ENCODE results near the gene ZNF774.
A peak's percentile ranks its signal among the peaks of the same experiment; 100 is the strongest.

The ZNF774 gene

GRCh38 chr15:90396321-90396720, 44.2 kb downstream of the ZNF774 start:
- Histone ChIP-seq H3K27me3 (ENCODE audit: insufficient read depth, low read length) (no peaks in the 10 kb centered on the region), H4K20me1 (ENCODE audit: insufficient read depth, low read length) (no peaks in the 10 kb centered on the region), H3K4me3 (ENCODE audit: low read depth, low read length, poor library complexity, severe bottlenecking) (no peak overlapping the region), H3K79me2 (ENCODE audit: insufficient read depth, low read length) (peaks cover 77% of the 10 kb centered on the region), H3F3A (ENCODE audit: insufficient read depth, low read length) (no peaks in the 10 kb centered on the region), H3K9me3 (ENCODE audit: low read length) (no peaks in the 10 kb centered on the region), H3K9me2 (ENCODE audit: low read depth, low read length) (no peaks in the 10 kb centered on the region), H3K9ac (ENCODE audit: low read length) (no peak overlapping the region), H2AFZ (ENCODE audit: low read length) (no peak overlapping the region), H3K4me1 (ENCODE audit: insufficient read depth, low read length, severe bottlenecking) (peaks cover 71% of the 10 kb centered on the region), H3K4me2 (ENCODE audit: low read length) (no peak overlapping the region), H3K36me3 (ENCODE audit: insufficient read depth, low read length) (peaks cover 12% of the 10 kb centered on the region; the same call in 1 of the 2 replicates), H3K27ac (ENCODE audit: low read depth, low read length, poor library complexity, severe bottlenecking) (no peak overlapping the region)
- TF ChIP-seq CTCF (IDR thresholded peaks at IDR 0.05; ENCODE audit: low read length) (no peak), EZH2 (IDR thresholded peaks at IDR 0.05; ENCODE audit: borderline replicate concordance, low read length) (no peak)

DNA sequence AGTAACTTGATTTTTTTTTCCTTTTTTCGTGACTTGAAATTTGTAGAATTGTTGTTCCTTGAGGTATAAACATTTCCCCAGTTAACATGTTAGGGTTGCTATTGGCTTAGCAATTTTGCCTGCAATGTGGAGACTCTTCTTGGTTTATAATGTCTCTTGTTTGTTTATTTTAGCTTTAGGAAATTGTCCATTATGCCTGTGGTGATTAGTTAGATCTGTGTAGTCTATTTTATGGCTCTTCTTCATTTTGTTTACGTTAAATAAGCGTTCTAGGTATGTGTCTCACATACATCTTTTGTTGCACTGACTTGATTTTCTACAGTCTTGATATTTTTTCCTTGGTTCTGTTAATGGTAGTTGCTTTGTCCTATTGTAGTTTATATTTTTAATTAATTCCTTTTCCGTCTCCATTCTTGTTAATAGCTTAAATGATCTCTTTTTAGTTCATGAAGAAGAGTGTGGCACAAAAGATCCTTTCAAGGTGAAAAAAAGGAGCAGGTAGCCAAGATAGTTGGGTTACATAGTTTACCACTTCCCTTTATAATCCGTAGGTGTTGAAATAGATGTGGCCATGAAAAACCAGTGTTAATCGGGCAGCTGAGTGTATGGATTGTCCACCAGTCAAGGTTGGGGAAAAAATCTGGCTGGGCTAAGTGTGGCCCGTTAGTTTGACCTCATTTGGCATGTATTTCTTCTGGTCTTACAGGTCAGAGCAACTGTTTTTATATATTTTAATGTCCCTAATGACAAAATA, 48.1 kb downstream of the ZNF774 start:
- H3K27ac ChIP-seq (ENCODE audit: low read depth, low read length, poor library complexity, severe bottlenecking): peak overlapping the region; percentile 75
- H3K4me2 ChIP-seq (ENCODE audit: low read length): peak overlapping the region; percentile 68
- H4K20me1 ChIP-seq (ENCODE audit: insufficient read depth, low read length): no peaks in the 10 kb centered on the region
- no peaks in the 10 kb centered on the region for H3F3A ChIP-seq (ENCODE audit: insufficient read depth, low read length)
- peaks cover 53% of the 10 kb centered on the region for H3K4me1 ChIP-seq (ENCODE audit: insufficient read depth, low read length, severe bottlenecking)
- no peaks in the 10 kb centered on the region for H3K9me2 ChIP-seq (ENCODE audit: low read depth, low read length)
- no peak overlapping the region for H2AFZ ChIP-seq (ENCODE audit: low read length)
- H3K9me3 ChIP-seq (ENCODE audit: low read length): no peaks in the 10 kb centered on the region
- peaks cover 7% of the 10 kb centered on the region; the same call in 1 of the 2 replicates for H3K36me3 ChIP-seq (ENCODE audit: insufficient read depth, low read length)
- TF ChIP-seq CTCF (IDR thresholded peaks at IDR 0.05; ENCODE audit: low read length) (no peak), EZH2 (IDR thresholded peaks at IDR 0.05; ENCODE audit: borderline replicate concordance, low read length) (no peak)
- no peaks in the 10 kb centered on the region for H3K27me3 ChIP-seq (ENCODE audit: insufficient read depth, low read length)
- H3K79me2 ChIP-seq (ENCODE audit: insufficient read depth, low read length): peaks cover 89% of the 10 kb centered on the region
- H3K4me3 ChIP-seq (ENCODE audit: low read depth, low read length, poor library complexity, severe bottlenecking): peak overlapping the region; percentile 41
- peak overlapping the region; percentile 8; the same call in 1 of the 2 replicates for H3K9ac ChIP-seq (ENCODE audit: low read length)

- H3K4me3 ChIP-seq (ENCODE audit: low read depth, low read length, poor library complexity, severe bottlenecking): peak overlapping the region; percentile 41
- no peaks in the 10 kb centered on the region for H3K27me3 ChIP-seq (ENCODE audit: insufficient read depth, low read length)
- peaks cover 7% of the 10 kb centered on the region; the same call in 1 of the 2 replicates for H3K36me3 ChIP-seq (ENCODE audit: insufficient read depth, low read length)
- TF ChIP-seq CTCF (IDR thresholded peaks at IDR 0.05; ENCODE audit: low read length) (no peak), EZH2 (IDR thresholded peaks at IDR 0.05; ENCODE audit: borderline replicate concordance, low read length) (no peak)
- peak overlapping the region; percentile 10; the same call in 1 of the 2 replicates for H3K9ac ChIP-seq (ENCODE audit: low read length)
- H3K27ac ChIP-seq (ENCODE audit: low read depth, low read length, poor library complexity, severe bottlenecking): peak overlapping the region; percentile 75
- no peak overlapping the region for H2AFZ ChIP-seq (ENCODE audit: low read length)
- no peaks in the 10 kb centered on the region for H3F3A ChIP-seq (ENCODE audit: insufficient read depth, low read length)
- no peaks in the 10 kb centered on the region for H3K9me3 ChIP-seq (ENCODE audit: low read length)
- peaks cover 53% of the 10 kb centered on the region for H3K4me1 ChIP-seq (ENCODE audit: insufficient read depth, low read length, severe bottlenecking)
- H3K4me2 ChIP-seq (ENCODE audit: low read length): peak overlapping the region; percentile 68
- no peaks in the 10 kb centered on the region for H3K9me2 ChIP-seq (ENCODE audit: low read depth, low read length)
- peaks cover 93% of the 10 kb centered on the region for H3K79me2 ChIP-seq (ENCODE audit: insufficient read depth, low read length)
- no peaks in the 10 kb centered on the region for H4K20me1 ChIP-seq (ENCODE audit: insufficient read depth, low read length)
These were observed 48.8 kb downstream of the ZNF774 start for GRCh38 chr15:90400759-90401314.
